NCI-H2081 treated with DMSO at 0.1 percent for 48 hours (cell line): ENCODE data around the gene DHCR24.

ENCODE experiments used
- DNase-seq: peaks from one replicate; lab custom pipeline; 2025; lab: John Stamatoyannopoulos, UW

The DHCR24 gene

DNA sequence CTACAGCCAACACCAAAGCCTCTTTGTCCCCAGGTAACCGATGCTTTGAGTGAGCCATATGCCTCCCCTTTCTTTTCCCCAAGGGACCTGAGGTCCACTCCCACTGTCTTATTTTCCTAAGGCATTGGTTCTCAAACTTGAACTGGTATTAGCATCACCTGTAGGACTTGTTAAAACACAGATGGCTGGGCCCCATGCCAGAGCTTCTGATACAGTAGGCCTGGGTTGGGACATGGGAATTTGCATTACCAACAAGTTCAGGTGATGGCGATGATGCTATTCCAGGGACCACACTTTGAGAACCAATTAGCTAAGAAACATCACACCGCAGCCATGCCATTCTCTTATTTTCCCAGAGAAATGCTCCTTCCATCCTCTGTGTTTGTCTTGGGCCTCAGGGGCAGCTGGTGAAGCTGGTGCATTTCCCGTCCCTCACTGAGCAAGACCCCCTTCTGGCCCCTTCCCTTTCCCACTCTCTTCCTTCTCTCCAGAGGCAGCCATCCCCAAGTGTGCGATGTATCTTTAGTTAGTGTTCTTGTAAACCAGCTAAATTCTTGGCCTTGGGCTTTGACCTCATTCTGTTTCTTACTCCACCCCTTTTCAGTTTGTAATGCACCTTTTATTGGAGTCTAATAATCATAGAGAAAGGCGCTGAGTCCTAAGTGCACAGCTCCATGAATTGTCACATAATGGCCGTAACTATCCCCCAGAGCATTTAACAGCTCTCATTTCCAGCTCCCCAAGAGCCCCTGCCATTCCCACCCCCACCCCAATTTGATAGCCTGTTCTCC, 71.7 kb downstream of the DHCR24 start:
- no peak for DNase-seq

DNA sequence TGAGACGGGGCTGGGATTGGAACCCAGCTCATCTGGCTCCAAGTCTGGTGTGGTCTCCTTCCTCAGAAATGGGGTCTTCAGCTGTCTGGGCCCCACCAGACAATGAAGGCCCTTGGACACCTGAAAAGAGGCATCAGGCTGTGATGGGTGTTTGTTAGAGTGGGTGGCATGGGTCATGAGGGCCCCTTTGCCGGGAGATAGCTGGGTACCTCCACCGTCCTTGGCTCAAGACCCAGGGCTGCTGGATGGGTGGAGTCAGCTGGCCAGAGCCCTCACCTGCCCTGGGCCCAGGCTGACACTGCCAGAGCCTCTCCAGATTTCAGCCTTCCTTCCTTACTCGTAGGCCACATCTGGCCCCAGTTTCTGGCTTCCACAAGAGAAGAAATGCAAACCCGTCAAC, 72.4 kb downstream of the DHCR24 start:
- no peak for DNase-seq

- DNase-seq, result no peak
Observed at GRCh38 chr1:54814126-54814498, 72.9 kb downstream of the DHCR24 start.

- DNase-seq, result no peak
Observed at GRCh38 chr1:54813485-54814125, 73.4 kb downstream of the DHCR24 start.

DNA sequence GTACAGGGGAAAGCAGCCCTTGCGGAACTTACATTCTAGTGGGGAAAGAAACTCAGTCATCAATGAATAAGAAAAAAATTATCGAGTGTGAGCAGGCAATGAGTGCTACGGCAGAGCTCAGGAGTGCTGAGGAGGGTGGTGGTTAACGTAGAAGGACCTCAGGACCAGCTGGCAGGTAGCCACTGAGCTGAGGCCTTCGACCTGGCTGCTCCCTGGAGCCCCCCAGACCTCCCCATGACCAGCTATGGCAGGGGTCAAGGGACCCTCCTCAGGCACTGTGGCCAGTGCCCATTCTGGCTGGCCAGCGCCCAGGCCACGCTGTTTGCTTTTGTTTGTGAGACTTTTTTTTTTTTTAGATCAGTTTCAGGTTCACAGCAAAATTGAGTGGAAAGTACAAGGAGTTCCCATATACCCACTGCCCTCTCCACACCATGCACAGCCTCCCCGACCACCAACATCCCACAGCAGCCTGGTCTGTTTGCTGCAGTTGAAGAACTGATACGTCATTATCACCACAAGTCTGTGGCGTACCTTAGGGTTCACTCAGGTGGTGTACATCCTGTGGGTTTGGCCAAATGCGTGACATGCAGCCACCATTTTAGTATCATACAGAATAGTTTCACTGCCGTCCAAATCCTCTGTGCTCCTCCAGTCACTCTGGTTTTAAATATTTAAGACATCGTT, 74.1 kb downstream of the DHCR24 start:
- no peak for DNase-seq

DNA sequence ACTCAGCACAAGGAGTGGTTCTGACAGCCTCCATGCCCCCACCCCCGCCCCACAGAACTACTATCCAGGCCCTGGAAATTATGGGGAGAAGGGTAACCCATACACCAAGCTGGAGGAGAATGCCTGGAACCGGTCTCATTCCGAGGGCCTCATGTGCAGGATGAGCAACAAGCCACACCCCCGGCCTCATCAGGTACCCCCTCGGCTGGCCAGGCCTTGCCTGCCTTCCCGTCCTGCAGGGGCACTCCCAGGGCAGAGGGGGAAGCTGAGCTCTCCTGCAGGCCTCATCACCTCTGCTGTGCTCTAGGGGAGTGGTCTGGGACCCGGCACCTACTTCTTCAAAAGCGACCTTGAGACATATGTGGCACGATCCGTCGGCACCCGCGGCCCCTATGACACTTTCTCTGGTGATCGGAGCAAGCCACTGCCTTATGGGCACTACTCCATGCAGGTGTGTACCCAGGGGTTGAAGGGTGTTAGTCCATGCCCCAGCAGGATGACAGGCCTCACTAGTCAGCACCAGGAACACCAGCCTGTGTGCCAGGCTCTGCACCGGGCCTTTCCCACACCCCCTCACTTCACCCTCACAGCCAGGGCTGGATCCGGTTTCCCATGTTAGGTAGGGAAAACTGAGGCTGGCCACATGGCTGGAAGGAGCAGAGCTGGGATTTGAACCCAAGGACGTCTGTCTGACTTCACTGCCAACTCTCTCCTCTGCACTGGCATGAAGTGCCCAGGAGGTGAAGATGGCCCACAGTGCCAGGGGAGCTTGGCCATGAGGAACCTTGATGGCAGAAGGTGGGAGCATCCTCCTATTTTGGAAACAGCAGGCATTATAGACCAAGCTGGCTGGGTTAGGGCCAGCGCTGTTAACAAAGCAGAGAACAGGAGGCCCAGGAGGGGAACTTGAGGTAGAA, 75.0 kb downstream of the DHCR24 start:
- no peak for DNase-seq

- DNase-seq, result no peak
Observed at GRCh38 chr1:54811066-54811465, 75.9 kb downstream of the DHCR24 start.

DNA sequence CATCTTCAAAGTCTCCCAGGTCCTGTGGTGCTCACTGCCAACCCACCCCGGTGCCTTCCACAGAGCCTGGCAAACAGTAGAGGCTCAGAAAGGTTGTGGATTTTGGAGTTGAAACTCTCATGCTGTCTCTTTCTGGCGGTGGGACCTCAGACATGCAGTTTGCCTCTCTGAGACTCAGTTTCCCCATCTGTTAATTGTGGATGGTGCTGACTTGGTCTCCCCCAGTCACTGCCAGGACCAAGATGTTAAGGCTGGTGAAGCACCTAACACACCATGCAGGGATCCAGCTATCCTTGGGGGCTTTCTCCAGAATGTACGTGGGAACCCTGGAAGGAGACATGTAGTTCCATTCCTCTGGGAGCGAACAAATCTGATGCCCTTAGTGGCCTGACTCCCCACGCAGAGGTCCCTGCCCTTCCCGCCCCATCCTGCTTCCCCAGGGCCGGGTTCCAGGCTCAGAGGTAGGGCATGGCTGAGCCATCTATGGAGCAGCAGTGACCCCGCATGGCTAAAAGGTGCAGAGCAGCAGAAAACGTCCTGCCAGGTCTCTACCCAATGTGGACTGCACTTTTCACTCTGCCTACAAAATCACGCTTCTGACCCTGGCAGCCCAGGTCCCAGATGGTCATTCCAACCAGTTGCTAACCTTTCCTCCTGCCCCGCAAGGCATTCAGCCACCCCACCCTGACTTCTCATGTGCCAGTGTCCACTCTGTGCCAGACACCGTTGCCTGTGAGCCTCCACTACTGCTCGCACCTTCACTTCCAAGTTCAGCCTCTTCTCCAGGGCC, 76.6 kb downstream of the DHCR24 start:
- DNase-seq, result peak; percentile 9

GRCh38 chr1:54809496-54810074, 77.4 kb downstream of the DHCR24 start:
- DNase-seq, result no peak

DNA sequence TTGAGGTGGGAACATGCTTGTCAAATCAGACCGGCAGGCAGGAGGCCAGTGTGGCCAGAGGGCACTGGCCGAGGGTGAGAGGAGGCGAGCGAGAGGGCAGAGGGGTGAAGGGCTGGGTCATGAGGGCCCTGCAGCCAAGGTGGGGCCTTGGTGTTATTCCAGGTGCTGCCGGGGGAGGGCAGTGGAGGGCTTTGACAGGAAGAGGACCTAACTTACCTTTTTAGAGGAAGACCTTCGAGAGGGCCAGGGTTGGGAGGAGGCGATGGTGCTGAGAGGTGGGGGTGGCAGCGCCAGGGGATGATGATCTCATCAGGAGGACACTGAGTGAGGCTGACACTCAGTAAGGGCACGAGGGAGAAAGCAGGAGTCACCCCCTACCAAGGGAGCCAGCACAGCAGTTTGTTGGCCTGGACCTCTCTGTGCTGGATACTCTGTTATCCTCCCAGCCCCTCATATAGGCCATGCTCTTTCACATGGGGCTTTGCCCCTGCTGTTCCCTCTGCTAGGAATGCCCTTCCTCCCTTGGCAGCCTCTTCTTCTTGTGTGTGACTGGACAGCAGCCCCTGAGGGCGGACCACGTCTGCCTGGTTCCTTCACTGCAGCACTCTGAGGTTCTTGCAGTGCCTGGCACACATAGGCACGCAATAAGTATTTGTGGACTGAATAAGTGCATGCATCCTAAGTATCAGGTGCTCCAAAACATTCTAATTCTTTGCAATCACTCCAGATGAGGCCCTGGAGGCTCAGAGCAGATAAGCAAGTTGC, 78.4 kb downstream of the DHCR24 start:
- no peak for DNase-seq

GRCh38 chr1:54807756-54808155, 79.2 kb downstream of the DHCR24 start:
- DNase-seq, result no peak

- no peak for DNase-seq
Observed at GRCh38 chr1:54806931-54807611, 79.9 kb downstream of the DHCR24 start.

DNA sequence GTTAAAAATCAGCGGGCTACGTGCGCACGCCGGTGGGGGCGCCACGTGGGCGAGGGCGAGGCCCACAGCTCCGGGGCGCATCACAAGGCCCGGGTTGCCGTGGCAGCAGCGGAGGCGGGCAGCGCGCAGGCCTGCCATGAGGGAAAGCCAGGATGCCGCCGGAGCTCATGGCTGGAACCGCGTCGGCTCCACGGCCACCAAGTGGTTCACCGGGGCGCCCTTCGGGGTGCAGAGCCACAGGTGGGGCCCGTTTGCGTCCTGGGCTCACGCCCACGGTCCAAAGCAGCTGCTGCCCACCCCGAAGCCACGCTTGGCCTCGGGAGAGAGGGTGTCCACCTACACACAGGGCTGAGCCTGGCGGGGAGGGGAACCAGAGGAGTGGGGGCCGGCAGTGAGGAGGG, 81.0 kb downstream of the DHCR24 start:
- DNase-seq, result no peak

- DNase-seq, result no peak
Observed at GRCh38 chr1:54805466-54805865, 81.5 kb downstream of the DHCR24 start.

GRCh38 chr1:54804471-54805132, 82.4 kb downstream of the DHCR24 start:
- DNase-seq, result no peak

- DNase-seq, result no peak
Observed at GRCh38 chr1:54803761-54804470, 83.1 kb downstream of the DHCR24 start.

GRCh38 chr1:54800899-54801759, 85.9 kb downstream of the DHCR24 start, which contains the start of gene TTC22:
TSS of gene TTC22 (minus strand) at chr1:54801323. CDS start at chr1:54801163, 160 bp downstream.
- DNase-seq, result no peak
